GM12878 (cell line): ENCODE data around the gene GJD3. TPM values are rescaled to one million over a fixed set of nuclear protein-coding genes. Genes with fewer than 3 reads are reported as not detected.

Source experiments
- ATAC-seq: fragments of 200-7000 bp; cut with Tn5 transposase; 3 replicates; pipeline ENCODE4 v1.9.1; 2020; ENCODE audit warnings: mild to moderate bottlenecking, moderate library complexity
- BruUV-seq: library from RNA; stranded (reverse); fragments of 400-500 nt; replicated peaks from 2 replicates; lab custom pipeline; 2021; lab: Mats Ljungman, UMichigan
- CTCF ChIA-PET: fragments of 300-600 bp; sonication (Branson Sonifier 250); formaldehyde crosslinking; extraction: SDS; loops from one replicate; lab custom pipeline; 2021; ENCODE audit warnings: inconsistent platforms; lab: Yijun Ruan, JAX
- POLR2A ChIA-PET: fragments of 350-600 bp; formaldehyde crosslinking; extraction: SDS; loops from one replicate; lab custom pipeline; 2021; ENCODE audit warnings: inconsistent platforms; lab: Charles Lee
- RAD21 ChIA-PET: fragments of 300-600 bp; sonication (Branson Sonifier 250); formaldehyde crosslinking; loops from one replicate; lab custom pipeline; 2023; ENCODE audit warnings: antibody characterized with exemption; ENCODE audit not compliant: unreplicated experiment; lab: Charles Lee
- SMC1A ChIA-PET: fragments of 300-600 bp; sonication (Branson Sonifier 250); formaldehyde crosslinking; loops from one replicate; lab custom pipeline; 2023; ENCODE audit not compliant: unreplicated experiment, uncharacterized antibody; lab: Charles Lee
- DNase-seq: peaks from one replicate; pipeline ENCODE4 v3.0.0-alpha.2; 2011; ENCODE audit warnings: low read depth, low spot score
- FAIRE-seq: peaks from 3 replicates; lab custom pipeline; 2011; peaks lifted over from hg19 to GRCh38; lab: Jason Lieb, UNC
- H2AFZ ChIP-seq: 2 replicates; pipeline ENCODE4 v1.6.0; 2011; ENCODE audit warnings: low read depth, low read length, control low read depth; ENCODE audit not compliant: control insufficient read depth
- H3K27ac ChIP-seq: 2 replicates; pipeline ENCODE4 v1.5.1; 2011; ENCODE audit warnings: control low read depth; ENCODE audit not compliant: control insufficient read depth, insufficient read depth
- H3K27me3 ChIP-seq, 2 experiments: replicated peaks in 1 of 2; 2 replicates each; pipeline versions ENCODE4 v1.6.0 to v1.6.1; 2011; ENCODE audit warnings: low read length in 1 of 2; ENCODE audit not compliant: control insufficient read depth in 2 of 2, insufficient read depth in 2 of 2
- H3K36me3 ChIP-seq, 2 experiments: 2 replicates each; pipeline ENCODE4 v1.5.1; 2011; ENCODE audit warnings: low read length in 1 of 2; ENCODE audit not compliant: control insufficient read depth in 2 of 2, insufficient read depth in 2 of 2
- H3K4me1 ChIP-seq: 2 replicates; pipeline ENCODE4 v1.6.1; 2011; ENCODE audit warnings: mild to moderate bottlenecking, low read length, moderate library complexity, mixed read lengths; ENCODE audit not compliant: control insufficient read depth, insufficient read depth
- H3K4me2 ChIP-seq: 2 replicates; pipeline ENCODE4 v1.6.0; 2011; ENCODE audit warnings: control low read depth; ENCODE audit not compliant: control insufficient read depth, insufficient read depth
- H3K4me3 ChIP-seq: fragments of 200-600 bp; sonication (generic); 2 replicates; pipeline ENCODE4 v1.5.1; 2016
- H3K79me2 ChIP-seq: 2 replicates; pipeline ENCODE4 v1.6.0; 2011; ENCODE audit warnings: low read length; ENCODE audit not compliant: control insufficient read depth, insufficient read depth
- H3K9ac ChIP-seq: 2 replicates; pipeline ENCODE4 v1.8.0; 2011; ENCODE audit warnings: low read length, control low read depth, mixed read lengths; ENCODE audit not compliant: control insufficient read depth, insufficient read depth
- H3K9me3 ChIP-seq: replicated peaks from 3 replicates; pipeline ENCODE4 v1.5.1; 2011; ENCODE audit warnings: mild to moderate bottlenecking, low read length; ENCODE audit not compliant: control insufficient read depth, insufficient read depth
- H4K20me1 ChIP-seq: 2 replicates; pipeline ENCODE4 v1.6.0; 2011; ENCODE audit not compliant: control insufficient read depth, insufficient read depth
- FOS ChIP-seq: IDR thresholded peaks from 3 replicates; pipeline ENCODE4 v1.6.1; 2011; ENCODE audit warnings: borderline replicate concordance; ENCODE audit not compliant: insufficient read length; ENCODE audit errors: extremely low read depth
- HDAC2 ChIP-seq: fragments of 200-600 bp; sonication (generic); IDR thresholded peaks from 2 replicates; pipeline ENCODE4 v1.6.1; 2017
- HDGF ChIP-seq: fragments of 450-650 bp; IDR thresholded peaks from 2 replicates; pipeline ENCODE4 v1.6.1; 2016; ENCODE audit warnings: antibody characterized with exemption
- JUNB ChIP-seq: IDR thresholded peaks from 2 replicates; pipeline ENCODE4 v1.6.1; 2016; ENCODE audit warnings: antibody characterized with exemption, mild to moderate bottlenecking
- NR2C2 ChIP-seq: IDR thresholded peaks from 2 replicates; pipeline ENCODE4 v1.6.1; 2011; ENCODE audit warnings: borderline replicate concordance, low read depth; ENCODE audit not compliant: control insufficient read depth, insufficient read length
- PBX3 ChIP-seq: IDR thresholded peaks from 2 replicates; pipeline ENCODE4 v1.6.1; 2011; ENCODE audit warnings: mild to moderate bottlenecking, low read depth, low read length, moderate library complexity; ENCODE audit not compliant: insufficient replicate concordance
- RAD51 ChIP-seq: fragments of 450-650 bp; IDR thresholded peaks from 2 replicates; pipeline ENCODE4 v1.6.1; 2016; ENCODE audit warnings: moderate library complexity, mild to moderate bottlenecking, inconsistent platforms
- RCOR1 ChIP-seq: conservative IDR thresholded peaks from 2 replicates; pipeline ENCODE4 v1.6.1; 2012; ENCODE audit warnings: low read depth, low read length, improper control_type of control experiment
- SMAD1 ChIP-seq: fragments of 450-650 bp; IDR thresholded peaks from 2 replicates; pipeline ENCODE4 v1.6.1; 2018; ENCODE audit warnings: mild to moderate bottlenecking, low read depth; ENCODE audit not compliant: partially characterized antibody
- ZNF592 ChIP-seq: fragments of 450-650 bp; IDR thresholded peaks from 2 replicates; pipeline ENCODE4 v1.6.1; 2017; ENCODE audit warnings: mild to moderate bottlenecking, moderate library complexity
- WGBS: methylation state at CpG from one replicate; pipeline ENCODE4 v1.1.6; 2016; ENCODE audit warnings: low lambda C conversion rate; ENCODE audit not compliant: insufficient replicate concordance, insufficient coverage; ENCODE audit errors: missing lambda C conversion rate; 5-methylcytosine and 5-hydroxymethylcytosine counted together
- in situ Hi-C: fragments of 300-500 bp; cut with MboI; formaldehyde crosslinking; loops from 9 replicates; pipeline ENCODE4 v1.14.3; 2018; ENCODE audit warnings: mixed read lengths
- intact Hi-C: fragments of 100-400 bp; cut with micrococcal nuclease; formaldehyde crosslinking; loops from one replicate; pipeline ENCODE4 v1.14.2; 2022; ENCODE audit not compliant: unreplicated experiment
- polyA plus RNA-seq, 11 experiments: library from polyadenylated mRNA; depleted of rRNA in 4 of 11; unstranded in 6 of 11; stranded (reverse) in 5 of 11; fragments of >200 nt; fragmentation: Nextera tagmentation in 4 of 11; fragmentation: Illumina TruSeq in 1 of 11; extraction: Ambion mirVana in 4 of 11; extraction: Trizol in 1 of 11; gene quantifications; 1 replicate in 1 of 11; 2 replicates in 10 of 11; pipeline versions ENCODE4 v1.2.1 to v1.2.3, GENCODE V29; 2011 to 2016; ENCODE audit warnings: inconsistent platforms in 2 of 11, missing spikeins in 2 of 11, low read depth in 1 of 11
- total RNA-seq, 4 experiments: library from RNA; depleted of rRNA in 3 of 4; stranded (reverse); fragments of >200 nt in 3 of 4; fragmentation: Illumina TruSeq in 1 of 4; extraction: Trizol in 1 of 4; gene quantifications; 2 replicates each; pipeline versions ENCODE4 v1.2.1 to v1.2.3, GENCODE V29; 2013 to 2021
- TF ChIP-seq, protein P1 (sequence below): fragments of 450-650 bp; IDR thresholded peaks from 2 replicates; pipeline ENCODE4 v1.6.1; 2018; ENCODE audit warnings: borderline replicate concordance, mild to moderate bottlenecking; ENCODE audit not compliant: partially characterized antibody
- TF ChIP-seq, protein P2 (sequence below): IDR thresholded peaks from 2 replicates; pipeline ENCODE4 v1.6.1; 2012; ENCODE audit warnings: mild to moderate bottlenecking, low read depth, low read length

Gene GJD3
- total and polyA plus RNA-seq, 10 of the 15 experiments (the other 5 are each of a cell fraction or from before 2014, with no cell fraction given), result 1.6 TPM; not detected in 9

DNA sequence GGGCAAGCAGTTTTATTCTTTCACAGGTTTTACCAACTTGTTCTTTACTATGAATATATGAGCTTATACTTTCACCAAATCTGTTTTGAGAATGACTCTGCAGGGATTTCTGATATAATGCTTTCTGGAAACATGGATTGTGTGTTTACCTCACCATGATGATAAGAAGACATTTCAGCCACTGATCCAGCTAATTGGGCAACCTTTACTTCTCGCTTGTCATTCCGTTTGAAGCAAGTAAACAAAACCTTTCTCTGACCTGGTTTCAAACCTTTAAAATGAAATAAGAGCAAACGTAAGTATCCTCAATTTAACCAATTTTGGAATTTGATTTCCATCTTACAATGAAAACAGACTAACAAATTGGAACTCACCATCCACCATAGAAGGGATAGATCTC lies 39.5 kb upstream of the GJD3 start:
- ChIA-PET SMC1A (interaction anchor here (1.0 to 6.6 kb wide), 4 partner anchors 15 to 129 kb away, joined by 3 to 59 read pairs (median 4); no protein-coding TSS in a partner anchor), POLR2A (no interaction called here), CTCF (interaction anchor here (0.9 to 6.4 kb wide), 5 partner anchors 11 to 129 kb away, joined by 3 to 72 read pairs (median 5); partner anchors contain the start of gene TOP2A), RAD21 (interaction anchor here (0.6 kb wide), 1 partner anchor 22 kb away, joined by 3 read pairs; no protein-coding TSS in a partner anchor)
- FAIRE-seq (no peak), DNase-seq (no peak), ATAC-seq (no peak)
- H3K79me2 ChIP-seq, result no peaks in the 10 kb centered on the region
- H4K20me1 ChIP-seq, result no peaks in the 10 kb centered on the region
- no peak overlapping the region for H3K4me3 ChIP-seq
- H3K27me3 ChIP-seq, result no peaks in the 10 kb centered on the region
- intact Hi-C loops, result no loop called here
- no peak overlapping the region for H3K9ac ChIP-seq
- H3K4me1 ChIP-seq, result no peaks in the 10 kb centered on the region
- H3K4me2 ChIP-seq, result no peak overlapping the region
- H2AFZ ChIP-seq, result no peak overlapping the region
- H3K36me3 ChIP-seq, result peaks cover 4 to 32% of the 10 kb centered on the region in 2 experiments
- in situ Hi-C loops, result no loop called here
- no peak for TF ChIP-seq JUNB
- TF ChIP-seq NR2C2, result no peak
- TF ChIP-seq, protein P1, sequence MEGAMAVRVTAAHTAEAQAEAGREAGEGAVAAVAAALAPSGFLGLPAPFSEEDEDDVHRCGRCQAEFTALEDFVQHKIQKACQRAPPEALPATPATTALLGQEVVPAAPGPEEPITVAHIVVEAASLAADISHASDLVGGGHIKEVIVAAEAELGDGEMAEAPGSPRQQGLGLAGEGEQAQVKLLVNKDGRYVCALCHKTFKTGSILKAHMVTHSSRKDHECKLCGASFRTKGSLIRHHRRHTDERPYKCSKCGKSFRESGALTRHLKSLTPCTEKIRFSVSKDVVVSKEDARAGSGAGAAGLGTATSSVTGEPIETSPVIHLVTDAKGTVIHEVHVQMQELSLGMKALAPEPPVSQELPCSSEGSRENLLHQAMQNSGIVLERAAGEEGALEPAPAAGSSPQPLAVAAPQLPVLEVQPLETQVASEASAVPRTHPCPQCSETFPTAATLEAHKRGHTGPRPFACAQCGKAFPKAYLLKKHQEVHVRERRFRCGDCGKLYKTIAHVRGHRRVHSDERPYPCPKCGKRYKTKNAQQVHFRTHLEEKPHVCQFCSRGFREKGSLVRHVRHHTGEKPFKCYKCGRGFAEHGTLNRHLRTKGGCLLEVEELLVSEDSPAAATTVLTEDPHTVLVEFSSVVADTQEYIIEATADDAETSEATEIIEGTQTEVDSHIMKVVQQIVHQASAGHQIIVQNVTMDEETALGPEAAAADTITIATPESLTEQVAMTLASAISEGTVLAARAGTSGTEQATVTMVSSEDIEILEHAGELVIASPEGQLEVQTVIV, result no peak
- TF ChIP-seq ZNF592, result no peak
- TF ChIP-seq FOS, result no peak
- no peak for TF ChIP-seq SMAD1
- no peak for TF ChIP-seq RCOR1
- TF ChIP-seq HDAC2, result no peak
- no peak for TF ChIP-seq RAD51
- TF ChIP-seq, protein P2, sequence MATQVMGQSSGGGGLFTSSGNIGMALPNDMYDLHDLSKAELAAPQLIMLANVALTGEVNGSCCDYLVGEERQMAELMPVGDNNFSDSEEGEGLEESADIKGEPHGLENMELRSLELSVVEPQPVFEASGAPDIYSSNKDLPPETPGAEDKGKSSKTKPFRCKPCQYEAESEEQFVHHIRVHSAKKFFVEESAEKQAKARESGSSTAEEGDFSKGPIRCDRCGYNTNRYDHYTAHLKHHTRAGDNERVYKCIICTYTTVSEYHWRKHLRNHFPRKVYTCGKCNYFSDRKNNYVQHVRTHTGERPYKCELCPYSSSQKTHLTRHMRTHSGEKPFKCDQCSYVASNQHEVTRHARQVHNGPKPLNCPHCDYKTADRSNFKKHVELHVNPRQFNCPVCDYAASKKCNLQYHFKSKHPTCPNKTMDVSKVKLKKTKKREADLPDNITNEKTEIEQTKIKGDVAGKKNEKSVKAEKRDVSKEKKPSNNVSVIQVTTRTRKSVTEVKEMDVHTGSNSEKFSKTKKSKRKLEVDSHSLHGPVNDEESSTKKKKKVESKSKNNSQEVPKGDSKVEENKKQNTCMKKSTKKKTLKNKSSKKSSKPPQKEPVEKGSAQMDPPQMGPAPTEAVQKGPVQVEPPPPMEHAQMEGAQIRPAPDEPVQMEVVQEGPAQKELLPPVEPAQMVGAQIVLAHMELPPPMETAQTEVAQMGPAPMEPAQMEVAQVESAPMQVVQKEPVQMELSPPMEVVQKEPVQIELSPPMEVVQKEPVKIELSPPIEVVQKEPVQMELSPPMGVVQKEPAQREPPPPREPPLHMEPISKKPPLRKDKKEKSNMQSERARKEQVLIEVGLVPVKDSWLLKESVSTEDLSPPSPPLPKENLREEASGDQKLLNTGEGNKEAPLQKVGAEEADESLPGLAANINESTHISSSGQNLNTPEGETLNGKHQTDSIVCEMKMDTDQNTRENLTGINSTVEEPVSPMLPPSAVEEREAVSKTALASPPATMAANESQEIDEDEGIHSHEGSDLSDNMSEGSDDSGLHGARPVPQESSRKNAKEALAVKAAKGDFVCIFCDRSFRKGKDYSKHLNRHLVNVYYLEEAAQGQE, result no peak
- TF ChIP-seq HDGF, result no peak
- no peak for TF ChIP-seq PBX3
- 100% methylated on average over 3 of the region's 3 CpGs for WGBS
- no peaks in the 10 kb centered on the region for H3K9me3 ChIP-seq
- no peak overlapping the region for H3K27ac ChIP-seq
- BruUV-seq, result no TSS peak
